K562 (cell line): ENCODE data around the gene NEDD4L. TPM values are rescaled to one million over a fixed set of nuclear protein-coding genes. Genes with fewer than 3 reads are reported as not detected.

Experiments used
- CCNT2 ChIP-seq: IDR thresholded peaks from 2 replicates; pipeline ENCODE4 v1.6.1; 2011; ENCODE audit warnings: borderline replicate concordance, low read depth, mild to moderate bottlenecking, moderate library complexity, mixed read lengths, low read length; ENCODE audit not compliant: insufficient read length; ENCODE audit errors: extremely low read depth
- HDAC1 ChIP-seq, 2 experiments: fragments of 450-650 bp; IDR thresholded peaks; 2 replicates each; pipeline ENCODE4 v1.6.1; 2016 to 2017; ENCODE audit warnings: inconsistent platforms in 1 of 2, mild to moderate bottlenecking in 1 of 2, moderate library complexity in 1 of 2
- MED1 ChIP-seq: sonication (generic); formaldehyde crosslinking; IDR thresholded peaks from 2 replicates; pipeline ENCODE4 v1.8.1; 2023; ENCODE audit warnings: missing genetic modification reagents, borderline replicate concordance
- PPARD ChIP-seq: fragments of 250-450 bp; sonication (Bioruptor Pico); IDR thresholded peaks from 2 replicates; pipeline ENCODE4 v1.8.0; 2022; ENCODE audit warnings: inconsistent platforms, mild to moderate bottlenecking, moderate library complexity
- RBM14 ChIP-seq: fragments of 200-400 bp; formaldehyde crosslinking; IDR thresholded peaks from 2 replicates; pipeline ENCODE4 v1.6.1; 2018; ENCODE audit warnings: low read depth, mild to moderate bottlenecking, low read length, moderate library complexity, borderline replicate concordance; ENCODE audit not compliant: insufficient read depth
- RBM39 ChIP-seq: fragments of 200-400 bp; formaldehyde crosslinking; optimal IDR thresholded peaks from 2 replicates; pipeline ENCODE3; 2018; ENCODE audit warnings: low read depth, low read length
- TEAD2 ChIP-seq: fragments of 450-650 bp; IDR thresholded peaks from 2 replicates; pipeline ENCODE4 v1.6.1; 2016; ENCODE audit warnings: missing genetic modification characterization, control low read depth, missing compliant biosample characterization
- ZC3H8 ChIP-seq: fragments of 450-650 bp; IDR thresholded peaks from 2 replicates; pipeline ENCODE4 v1.6.1; 2017
- polyA plus RNA-seq, 8 experiments: library from polyadenylated mRNA; depleted of rRNA in 4 of 8; stranded (reverse) in 5 of 8; unstranded in 3 of 8; fragments of >200 nt; fragmentation: Nextera tagmentation in 2 of 8; fragmentation: Illumina TruSeq in 1 of 8; extraction: Ambion mirVana in 2 of 8; extraction: Trizol in 1 of 8; gene quantifications; 2 replicates each; pipeline versions ENCODE4 v1.2.1 to v1.2.3, GENCODE V29; 2011 to 2014; ENCODE audit warnings: inconsistent platforms in 1 of 8, missing spikeins in 1 of 8
- total RNA-seq, 7 experiments: library from RNA; depleted of rRNA in 6 of 7; stranded (reverse); fragments of >200 nt in 6 of 7; fragmentation: Illumina TruSeq in 2 of 7; extraction: Trizol in 2 of 7; gene quantifications; 2 replicates each; pipeline versions ENCODE4 v1.2.1 to v1.2.3, GENCODE V29; 2011 to 2021; ENCODE audit warnings: low replicate concordance in 1 of 7
- TF ChIP-seq, protein P1 (sequence below): fragments of 450-650 bp; IDR thresholded peaks from 2 replicates; pipeline ENCODE4 v1.6.1; 2016; ENCODE audit warnings: mild to moderate bottlenecking
- TF ChIP-seq, protein P2 (sequence below): fragments of 250-450 bp; sonication (Bioruptor Pico); IDR thresholded peaks from 2 replicates; pipeline ENCODE4 v1.9.0; 2021; ENCODE audit warnings: mild to moderate bottlenecking, inconsistent platforms

The NEDD4L gene
- total and polyA plus RNA-seq, 9 of the 15 experiments (the other 6 are each of a cell fraction or from before 2014, with no cell fraction given): 8.1 to 33.4 (median 19.9) TPM

DNA sequence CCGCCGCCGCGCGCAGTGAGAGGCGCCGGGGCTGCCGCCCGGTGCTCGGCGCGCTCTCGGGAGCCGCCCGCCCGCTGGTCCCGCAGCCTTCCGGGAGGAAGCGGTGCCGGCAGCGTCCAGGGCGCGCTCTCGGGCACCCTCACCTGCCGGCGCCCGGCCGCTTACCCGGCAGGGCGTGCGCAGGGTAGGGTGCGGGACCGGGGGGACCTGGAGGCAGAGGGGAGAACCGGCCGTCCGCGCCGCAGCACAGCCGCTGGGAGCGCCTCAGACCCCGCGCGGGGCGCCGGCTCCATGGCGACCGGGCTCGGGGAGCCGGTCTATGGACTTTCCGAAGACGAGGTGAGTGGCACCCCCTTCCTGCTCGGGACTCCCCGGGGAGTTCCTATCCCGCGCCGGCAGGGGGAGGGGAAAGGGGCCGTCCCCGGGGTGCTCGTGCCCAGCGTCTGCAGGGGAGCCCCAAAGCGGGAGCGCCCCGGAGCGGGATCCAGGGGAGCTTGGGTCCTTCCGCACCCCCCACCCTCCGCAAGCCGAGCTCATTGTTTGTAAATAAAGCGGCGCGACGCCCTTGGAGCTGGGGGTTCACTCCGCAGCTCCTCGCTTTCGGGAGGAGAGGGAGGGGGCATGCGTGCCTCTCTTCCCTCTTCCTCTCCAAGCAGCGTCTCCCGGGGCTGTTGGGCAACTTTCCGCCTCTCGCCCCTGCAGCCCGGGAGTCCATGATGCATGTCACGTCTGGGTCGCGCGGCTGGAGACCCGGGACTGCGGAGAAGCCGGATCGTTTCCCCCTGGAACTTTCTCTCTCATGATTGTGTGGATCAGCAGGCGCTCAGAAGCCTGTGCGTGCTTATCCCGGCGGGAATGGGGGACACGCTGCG is 580 bp downstream of the NEDD4L start (continued):
- TF ChIP-seq CCNT2: no peak
- no peak for TF ChIP-seq MED1 (CRISPR knock-in tag)
- TF ChIP-seq, protein P1, sequence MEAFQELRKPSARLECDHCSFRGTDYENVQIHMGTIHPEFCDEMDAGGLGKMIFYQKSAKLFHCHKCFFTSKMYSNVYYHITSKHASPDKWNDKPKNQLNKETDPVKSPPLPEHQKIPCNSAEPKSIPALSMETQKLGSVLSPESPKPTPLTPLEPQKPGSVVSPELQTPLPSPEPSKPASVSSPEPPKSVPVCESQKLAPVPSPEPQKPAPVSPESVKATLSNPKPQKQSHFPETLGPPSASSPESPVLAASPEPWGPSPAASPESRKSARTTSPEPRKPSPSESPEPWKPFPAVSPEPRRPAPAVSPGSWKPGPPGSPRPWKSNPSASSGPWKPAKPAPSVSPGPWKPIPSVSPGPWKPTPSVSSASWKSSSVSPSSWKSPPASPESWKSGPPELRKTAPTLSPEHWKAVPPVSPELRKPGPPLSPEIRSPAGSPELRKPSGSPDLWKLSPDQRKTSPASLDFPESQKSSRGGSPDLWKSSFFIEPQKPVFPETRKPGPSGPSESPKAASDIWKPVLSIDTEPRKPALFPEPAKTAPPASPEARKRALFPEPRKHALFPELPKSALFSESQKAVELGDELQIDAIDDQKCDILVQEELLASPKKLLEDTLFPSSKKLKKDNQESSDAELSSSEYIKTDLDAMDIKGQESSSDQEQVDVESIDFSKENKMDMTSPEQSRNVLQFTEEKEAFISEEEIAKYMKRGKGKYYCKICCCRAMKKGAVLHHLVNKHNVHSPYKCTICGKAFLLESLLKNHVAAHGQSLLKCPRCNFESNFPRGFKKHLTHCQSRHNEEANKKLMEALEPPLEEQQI: no peak
- TF ChIP-seq PPARD: no peak
- no peak for TF ChIP-seq ZC3H8
- TF ChIP-seq TEAD2 (tag): no peak
- TF ChIP-seq HDAC1 (IDR thresholded peaks at IDR 0.05): no peak
- TF ChIP-seq RBM39: no peak
- TF ChIP-seq RBM14: no peak
- TF ChIP-seq, protein P2, sequence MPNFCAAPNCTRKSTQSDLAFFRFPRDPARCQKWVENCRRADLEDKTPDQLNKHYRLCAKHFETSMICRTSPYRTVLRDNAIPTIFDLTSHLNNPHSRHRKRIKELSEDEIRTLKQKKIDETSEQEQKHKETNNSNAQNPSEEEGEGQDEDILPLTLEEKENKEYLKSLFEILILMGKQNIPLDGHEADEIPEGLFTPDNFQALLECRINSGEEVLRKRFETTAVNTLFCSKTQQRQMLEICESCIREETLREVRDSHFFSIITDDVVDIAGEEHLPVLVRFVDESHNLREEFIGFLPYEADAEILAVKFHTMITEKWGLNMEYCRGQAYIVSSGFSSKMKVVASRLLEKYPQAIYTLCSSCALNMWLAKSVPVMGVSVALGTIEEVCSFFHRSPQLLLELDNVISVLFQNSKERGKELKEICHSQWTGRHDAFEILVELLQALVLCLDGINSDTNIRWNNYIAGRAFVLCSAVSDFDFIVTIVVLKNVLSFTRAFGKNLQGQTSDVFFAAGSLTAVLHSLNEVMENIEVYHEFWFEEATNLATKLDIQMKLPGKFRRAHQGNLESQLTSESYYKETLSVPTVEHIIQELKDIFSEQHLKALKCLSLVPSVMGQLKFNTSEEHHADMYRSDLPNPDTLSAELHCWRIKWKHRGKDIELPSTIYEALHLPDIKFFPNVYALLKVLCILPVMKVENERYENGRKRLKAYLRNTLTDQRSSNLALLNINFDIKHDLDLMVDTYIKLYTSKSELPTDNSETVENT: no peak
